Hair follicular keratinocyte (primary cell): ENCODE results near the gene AK9. TPM values are rescaled to one million over a fixed set of nuclear protein-coding genes. Genes with fewer than 3 reads are reported as not detected.

Experiments used
- total RNA-seq: library from RNA; depleted of rRNA; stranded (reverse); fragments of >200 nt; gene quantifications from 2 replicates; pipeline ENCODE4 v1.2.3, GENCODE V29; 2015

AK9 gene
- 0.19 and 0.62 TPM in 2 replicates for total RNA-seq

GRCh38 chr6:109690737-109691621, at the start of gene AK9, which contains the start of gene FIG4:
AK9 (minus strand) TSS chr6:109691202; CDS start chr6:109675745, 15,457 bp downstream.
FIG4 (plus strand) TSS chr6:109691296; CDS start chr6:109691436, 140 bp downstream.

GRCh38 chr6:109482905-109483734, 207.9 kb downstream of the AK9 start, which contains the start of gene ZBTB24:
ZBTB24 (minus strand) TSS chr6:109483219; CDS start chr6:109482026, 1,193 bp downstream.

GRCh38 chr6:109455437-109456110, 235.4 kb downstream of the AK9 start, which contains the start of gene MICAL1:
MICAL1 (minus strand) TSS chr6:109455772; CDS start chr6:109454196, 1,576 bp downstream.

Other genes with a start within 250 kb of the AK9 start
- 22.4 and 43.3 TPM in 2 replicates for gene MICAL1, start 235.4 kb downstream of the AK9 start, total RNA-seq
- 4.1 and 6.4 TPM in 2 replicates for gene ZBTB24, start 208.0 kb downstream of the AK9 start, total RNA-seq
- gene FIG4, start 94 bp upstream of the AK9 start, total RNA-seq, result 6.9 and 12.4 TPM in 2 replicates